Ovary (tissue), 9 donors: ENCODE data around the gene OBP2B. TPM values are rescaled to one million over a fixed set of nuclear protein-coding genes. Genes with fewer than 3 reads are reported as not detected.
A peak's percentile ranks its signal among the peaks of the same experiment; 100 is the strongest.

Experiments
- DNase-seq, 5 donors: peaks; one replicate each; pipeline ENCODE4 v3.0.0-alpha.2; 2019 to 2020
- H3K27ac ChIP-seq, 2 donors: fragments of 200-600 bp; one replicate each; pipeline versions ENCODE4 v1.5.1 to v1.8.0; 2019 to 2022
- H3K27me3 ChIP-seq: fragments of 200-600 bp; one replicate; pipeline ENCODE4 v1.8.0; 2022
- H3K36me3 ChIP-seq: fragments of 200-600 bp; sonication (generic); one replicate; pipeline ENCODE4 v1.5.1; 2019
- H3K4me1 ChIP-seq: one replicate; pipeline ENCODE4 v1.8.1; 2013; ENCODE audit warnings: mild to moderate bottlenecking, moderate library complexity; ENCODE audit not compliant: insufficient read depth
- H3K4me3 ChIP-seq: fragments of 200-600 bp; sonication (generic); one replicate; pipeline ENCODE4 v1.5.1; 2017
- H3K9me3 ChIP-seq, 2 donors: fragments of 200-600 bp in 1 of 2; sonication (generic) in 1 of 2; one replicate each; pipeline versions ENCODE4 v1.5.1 to v1.8.1; 2013 to 2019; ENCODE audit warnings: mild to moderate bottlenecking in 1 of 2, moderate library complexity in 1 of 2
- EP300 ChIP-seq: sonication (generic); formaldehyde crosslinking; IDR thresholded peaks from one replicate; pipeline ENCODE4 v1.6.1; 2017; ENCODE audit warnings: antibody characterized with exemption
- POLR2A ChIP-seq: fragments of 450-650 bp; IDR thresholded peaks from one replicate; pipeline ENCODE4 v1.6.1; 2017; ENCODE audit warnings: antibody characterized with exemption, mild to moderate bottlenecking, moderate library complexity
- WGBS, 3 donors: extraction: QIAGEN DNeasy Blood & Tissue Kit in 1 of 3; methylation state at CpG; one replicate each; pipeline versions ENCODE4 v1.1.5 to v1.1.7; 2013 to 2017; 5-methylcytosine and 5-hydroxymethylcytosine counted together
- intact Hi-C, 4 donors: fragments of 100-400 bp; cut with DNase I; formaldehyde crosslinking; loops; one replicate each; pipeline versions ENCODE4 v1.11.0 to v1.15.1; 2022 to 2023
- polyA plus RNA-seq, 2 donors: library from polyadenylated mRNA; stranded (reverse); fragments of 200-250 nt in 1 of 2; fragments of 350-450 nt in 1 of 2; fragmentation: Illumina TruSeq in 1 of 2; extraction: RNeasy Lipid Tissue Mini Kit (QIAGEN cat#74804) in 1 of 2; gene quantifications; one replicate each; pipeline ENCODE4 v1.2.3, GENCODE V29; 2013 to 2014
- total RNA-seq, 7 donors: library from RNA; depleted of rRNA in 2 of 7; stranded (reverse); fragments of >200 nt in 2 of 7; fragmentation: NEBNext Ultra II Directional in 3 of 7; extraction: Animal tissue kit (Norgen Biotek cat#: 25700) in 3 of 7; gene quantifications; one replicate each; pipeline versions ENCODE4 v1.1.0 to v1.2.4, GENCODE V29; 2016 to 2023
- TF ChIP-seq, protein P1 (sequence below), 3 donors: fragments of 450-650 bp in 2 of 3; fragments of 200-600 bp in 1 of 3; IDR thresholded peaks; one replicate each; pipeline versions ENCODE4 v1.5.1 to v1.8.0; 2016 to 2022; ENCODE audit warnings: antibody characterized with exemption in 3 of 3, mild to moderate bottlenecking in 1 of 3
- donor health status: DM: no; HTN: no; CAD: no; lungs with moderate emphysema.
- donor health status: DM: no; HTN: no; CAD: no.
- donor health status: Bipolar disorder and iron deficiency.
- donor health status: DM: yes; HTN: yes; CAD: no.
- donor health status: DM: no; HTN: no; CAD: no.
- donor health status: DM: yes; HTN: yes; CAD: no.

The OBP2B gene
- total and polyA plus RNA-seq, 9 donors = 0.33 to 5.3 (median 2.7) TPM; not detected in 5

DNA sequence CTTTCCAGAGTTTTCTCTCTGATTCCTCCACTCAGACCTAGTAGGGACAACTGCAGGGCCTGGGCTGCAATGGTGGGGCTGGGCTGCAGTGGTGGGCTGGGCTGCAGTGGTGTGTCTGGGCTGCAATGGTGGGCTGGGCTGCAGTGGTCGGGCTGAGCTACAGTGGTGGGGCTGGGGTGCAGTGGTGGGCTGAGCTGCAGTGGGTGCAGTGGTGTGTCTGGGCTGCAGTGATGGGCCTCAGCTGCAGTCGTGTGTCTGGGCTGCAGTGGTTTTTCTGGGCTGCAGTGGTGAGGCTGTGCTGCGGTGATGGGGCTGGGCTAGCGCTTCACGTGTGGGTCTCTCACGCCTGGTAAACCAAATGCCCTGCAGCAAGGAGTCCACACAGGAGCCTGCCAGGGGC is 38.6 kb upstream of the OBP2B start:
- 70 to 87% (median 84%) methylated on average over 6 of the region's 6 CpGs for WGBS, 3 donors
- Histone ChIP-seq H3K27me3 (no peaks in the 10 kb centered on the region), H3K4me3 (no peak overlapping the region), H3K36me3 (no peaks in the 10 kb centered on the region), H3K27ac (no peak overlapping the region), H3K9me3 (no peaks in the 10 kb centered on the region), H3K4me1 (peaks cover 1% of the 10 kb centered on the region)
- TF ChIP-seq EP300 = no peak
- no peak for TF ChIP-seq POLR2A
- TF ChIP-seq, protein P1, sequence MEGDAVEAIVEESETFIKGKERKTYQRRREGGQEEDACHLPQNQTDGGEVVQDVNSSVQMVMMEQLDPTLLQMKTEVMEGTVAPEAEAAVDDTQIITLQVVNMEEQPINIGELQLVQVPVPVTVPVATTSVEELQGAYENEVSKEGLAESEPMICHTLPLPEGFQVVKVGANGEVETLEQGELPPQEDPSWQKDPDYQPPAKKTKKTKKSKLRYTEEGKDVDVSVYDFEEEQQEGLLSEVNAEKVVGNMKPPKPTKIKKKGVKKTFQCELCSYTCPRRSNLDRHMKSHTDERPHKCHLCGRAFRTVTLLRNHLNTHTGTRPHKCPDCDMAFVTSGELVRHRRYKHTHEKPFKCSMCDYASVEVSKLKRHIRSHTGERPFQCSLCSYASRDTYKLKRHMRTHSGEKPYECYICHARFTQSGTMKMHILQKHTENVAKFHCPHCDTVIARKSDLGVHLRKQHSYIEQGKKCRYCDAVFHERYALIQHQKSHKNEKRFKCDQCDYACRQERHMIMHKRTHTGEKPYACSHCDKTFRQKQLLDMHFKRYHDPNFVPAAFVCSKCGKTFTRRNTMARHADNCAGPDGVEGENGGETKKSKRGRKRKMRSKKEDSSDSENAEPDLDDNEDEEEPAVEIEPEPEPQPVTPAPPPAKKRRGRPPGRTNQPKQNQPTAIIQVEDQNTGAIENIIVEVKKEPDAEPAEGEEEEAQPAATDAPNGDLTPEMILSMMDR (IDR thresholded peaks at IDR 0.05) = no peak
- DNase-seq = peak in 1 of 5 donors; percentile 4
- intact Hi-C loops = no loop called here

- WGBS, 3 donors = 87 to 91% (median 91%) methylated on average over 5 to 6 of the region's 6 CpGs
- Histone ChIP-seq H3K4me3 (no peak overlapping the region), H3K27me3 (no peaks in the 10 kb centered on the region), H3K36me3 (no peaks in the 10 kb centered on the region), H3K4me1 (peaks cover 1% of the 10 kb centered on the region), H3K9me3 (no peaks in the 10 kb centered on the region), H3K27ac (no peak overlapping the region)
- intact Hi-C loops = no loop called here
- peak in 1 of 5 donors; percentile 8 for DNase-seq
- TF ChIP-seq POLR2A (no peak), EP300 (no peak)
- TF ChIP-seq, protein P1 (IDR thresholded peaks at IDR 0.05) = no peak
Measured at GRCh38 chr9:133246991-133247390, 37.9 kb upstream of the OBP2B start.

DNA sequence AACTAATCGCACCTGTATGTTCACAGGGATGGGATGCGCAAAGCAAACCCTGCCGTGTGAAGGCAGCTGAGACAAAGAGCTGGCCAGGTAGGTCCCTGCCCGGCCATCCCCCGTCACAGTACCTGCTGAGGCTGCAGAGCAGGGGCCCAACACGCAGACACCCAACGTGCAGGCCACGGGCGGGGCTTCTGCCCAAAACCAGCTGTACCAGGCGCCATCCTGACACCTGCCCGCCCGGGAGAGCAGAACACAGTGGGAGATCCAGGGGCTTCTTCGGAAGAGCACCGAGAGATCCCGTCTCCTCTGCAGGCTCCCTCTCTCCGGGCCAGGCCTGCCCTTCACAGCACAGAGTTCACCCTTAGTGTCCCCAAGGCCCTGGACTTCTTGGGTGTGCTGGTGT is 37.5 kb upstream of the OBP2B start:
- no peaks in the 10 kb centered on the region for H3K36me3 ChIP-seq
- peaks cover 1% of the 10 kb centered on the region for H3K4me1 ChIP-seq
- TF ChIP-seq, protein P1 (IDR thresholded peaks at IDR 0.05) = no peak
- no peak for TF ChIP-seq EP300
- no peak for TF ChIP-seq POLR2A
- H3K9me3 ChIP-seq = no peaks in the 10 kb centered on the region
- peak in 2 of 5 donors; percentile 8 to 21 for DNase-seq
- 89 to 92% (median 91%) methylated on average over 16 of the region's 16 CpGs for WGBS, 3 donors
- H3K4me3 ChIP-seq = no peak overlapping the region
- intact Hi-C loops = no loop called here
- H3K27me3 ChIP-seq = no peaks in the 10 kb centered on the region
- H3K27ac ChIP-seq = no peak overlapping the region

DNA sequence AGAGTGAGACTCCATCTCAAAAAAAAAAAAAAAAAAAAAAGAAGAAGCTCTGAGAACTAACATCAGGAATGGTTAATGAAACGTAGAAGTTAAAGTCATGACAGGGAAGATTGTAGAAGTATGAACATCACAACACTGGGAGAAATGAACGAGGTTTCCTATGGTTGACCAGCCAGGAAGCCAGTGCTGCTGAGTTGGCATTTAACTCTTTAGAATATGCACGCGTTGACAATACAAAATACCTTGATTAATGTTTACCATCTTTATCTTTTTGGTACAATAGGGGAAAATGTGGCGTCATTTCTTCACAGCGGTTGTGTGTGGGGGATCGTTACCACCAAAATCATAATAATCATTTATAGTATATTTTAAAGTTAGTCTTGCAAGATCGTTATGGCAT is 33.9 kb upstream of the OBP2B start:
- 41 to 67% (median 67%) methylated on average over 8 of the region's 8 CpGs for WGBS, 3 donors
- Histone ChIP-seq H3K36me3 (no peaks in the 10 kb centered on the region), H3K27ac (no peak overlapping the region), H3K27me3 (no peaks in the 10 kb centered on the region), H3K4me3 (no peak overlapping the region), H3K9me3 (no peaks in the 10 kb centered on the region), H3K4me1 (peaks cover 6% of the 10 kb centered on the region)
- TF ChIP-seq EP300 = no peak
- TF ChIP-seq POLR2A = no peak
- TF ChIP-seq, protein P1 (IDR thresholded peaks at IDR 0.05) = no peak
- DNase-seq = no peak
- intact Hi-C loops = no loop called here
